Left renal cortex interstitium (tissue), 4 donors: ENCODE results near the gene TBC1D5. TPM values are rescaled to one million over a fixed set of nuclear protein-coding genes. Genes with fewer than 3 reads are reported as not detected.
"Not testable (repeated sequence)": the region's sequence is repeated elsewhere in the genome, so short reads cannot be mapped to it uniquely, and the experiment has no call there.

Experiments
- DNase-seq, 4 donors: peaks; one replicate each; pipeline ENCODE4 v3.0.0-alpha.2; 2013; ENCODE audit warnings: low read depth in 4 of 4, low spot score in 2 of 4, missing footprints in 1 of 4
- polyA plus RNA-seq, 4 donors: library from polyadenylated mRNA; unstranded; fragments of 120-200 nt; gene quantifications; one replicate each; pipeline ENCODE4 v1.2.1, GENCODE V29; 2013; ENCODE audit not compliant: insufficient read length in 4 of 4

TBC1D5 gene
- polyA plus RNA-seq, 4 donors, result 49.0 to 54.0 (median 50.9) TPM

GRCh38 chr3:17724122-17724521, 18.3 kb downstream of the TBC1D5 start:
- DNase-seq, result no peak

- DNase-seq, result no peak
Measured at GRCh38 chr3:17717411-17717810, 25.0 kb downstream of the TBC1D5 start.

GRCh38 chr3:17714473-17714872, 28.0 kb downstream of the TBC1D5 start:
- DNase-seq, result no peak

GRCh38 chr3:17709236-17709810, 33.1 kb downstream of the TBC1D5 start:
- no peak for DNase-seq

GRCh38 chr3:17707813-17708543, 34.5 kb downstream of the TBC1D5 start:
- DNase-seq, result no peak

- DNase-seq, result not testable (repeated sequence)
Measured at GRCh38 chr3:17705991-17706390, 36.4 kb downstream of the TBC1D5 start.

GRCh38 chr3:17699815-17700214, 42.6 kb downstream of the TBC1D5 start:
- DNase-seq, result not testable (repeated sequence)

GRCh38 chr3:17695665-17696064, 46.8 kb downstream of the TBC1D5 start:
- DNase-seq, result not testable (repeated sequence)

- DNase-seq, result not testable (repeated sequence)
Measured at GRCh38 chr3:17693670-17693999, 48.8 kb downstream of the TBC1D5 start.

GRCh38 chr3:17692846-17693669, 49.4 kb downstream of the TBC1D5 start:
- DNase-seq, result not testable (repeated sequence)

- DNase-seq, result no peak
Measured at GRCh38 chr3:17687566-17687965, 54.9 kb downstream of the TBC1D5 start.

- no peak for DNase-seq
Measured at GRCh38 chr3:17686613-17687012, 55.8 kb downstream of the TBC1D5 start.

- no peak for DNase-seq
Measured at GRCh38 chr3:17683542-17684207, 58.8 kb downstream of the TBC1D5 start.

- DNase-seq, result no peak
Measured at GRCh38 chr3:17680530-17680929, 61.9 kb downstream of the TBC1D5 start.

- no peak for DNase-seq
Measured at GRCh38 chr3:17678116-17678741, 64.2 kb downstream of the TBC1D5 start.

- DNase-seq, result no peak
Measured at GRCh38 chr3:17674082-17674686, 68.2 kb downstream of the TBC1D5 start.

- DNase-seq, result no peak
Measured at GRCh38 chr3:17672506-17672905, 69.9 kb downstream of the TBC1D5 start.

- DNase-seq, result no peak
Measured at GRCh38 chr3:17670749-17671148, 71.7 kb downstream of the TBC1D5 start.

GRCh38 chr3:17664923-17665322, 77.5 kb downstream of the TBC1D5 start:
- DNase-seq, result no peak

GRCh38 chr3:17656264-17656663, 86.2 kb downstream of the TBC1D5 start:
- DNase-seq, result no peak
